ENCODE results near the gene MYH9.

Gene MYH9

GRCh38 chr22:36239401-36240171 lies 148.2 kb downstream of the MYH9 start, which contains the start of gene APOL2:
Gene APOL2 (minus strand): TSS chr22:36239527. CDS start chr22:36233162, 6,365 bp downstream.
- DNase-seq: peak; percentile 88

- peak; percentile 27 for DNase-seq
Measured at GRCh38 chr22:36239150-36239400, 148.7 kb downstream of the MYH9 start.

GRCh38 chr22:36238373-36239149 lies 149.2 kb downstream of the MYH9 start:
- peak; percentile 28 for DNase-seq

GRCh38 chr22:36237462-36238372 lies 150.1 kb downstream of the MYH9 start:
- DNase-seq: peak; percentile 32

- no peak for DNase-seq
Measured at GRCh38 chr22:36236388-36237319, 151.1 kb downstream of the MYH9 start.

GRCh38 chr22:36235585-36235984 lies 152.2 kb downstream of the MYH9 start:
- DNase-seq: no peak

GRCh38 chr22:36234919-36235318 lies 152.8 kb downstream of the MYH9 start:
- DNase-seq: no peak

GRCh38 chr22:36234213-36234612 lies 153.6 kb downstream of the MYH9 start:
- no peak for DNase-seq

- no peak for DNase-seq
Measured at GRCh38 chr22:36233796-36234195, 154.0 kb downstream of the MYH9 start.

- no peak for DNase-seq
Measured at GRCh38 chr22:36232715-36233401, 154.9 kb downstream of the MYH9 start.

Measured in CD4-positive, alpha-beta T cell treated with Interleukin-6 for 4 hours (primary cell).